Ovary (tissue), 3 donors: ENCODE data around the gene SULT2A1.

Experiments
- EP300 ChIP-seq: sonication (generic); formaldehyde crosslinking; IDR thresholded peaks from one replicate; pipeline ENCODE4 v1.6.1; 2017; ENCODE audit warnings: antibody characterized with exemption
- POLR2A ChIP-seq: fragments of 450-650 bp; IDR thresholded peaks from one replicate; pipeline ENCODE4 v1.6.1; 2017; ENCODE audit warnings: antibody characterized with exemption, mild to moderate bottlenecking, moderate library complexity
- TF ChIP-seq, protein P1 (sequence below), 3 donors: fragments of 450-650 bp in 2 of 3; fragments of 200-600 bp in 1 of 3; IDR thresholded peaks; one replicate each; pipeline versions ENCODE4 v1.5.1 to v1.8.0; 2016 to 2022; ENCODE audit warnings: antibody characterized with exemption in 3 of 3, mild to moderate bottlenecking in 1 of 3
- donor health status: DM: no; HTN: no; CAD: no.

DNA sequence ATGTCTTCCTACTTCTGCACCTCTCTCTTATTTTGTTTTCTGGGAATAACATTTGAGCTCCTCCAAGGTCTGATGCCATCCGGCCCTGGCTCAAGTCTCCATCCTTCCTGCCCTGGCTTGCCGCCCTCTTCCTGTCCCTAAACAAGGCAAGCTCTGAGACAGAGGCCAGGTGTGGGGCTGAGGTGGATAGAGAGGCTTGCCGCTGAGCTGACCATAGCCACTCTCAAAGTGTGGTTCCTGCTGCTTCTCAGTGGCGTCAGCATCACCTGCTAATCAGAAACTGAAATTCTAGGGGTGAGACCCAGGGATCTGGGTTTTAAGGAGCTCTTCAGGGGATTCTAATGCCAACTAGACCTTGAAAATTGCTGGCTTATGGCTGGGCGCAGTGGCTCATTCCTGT, 33.1 kb downstream of the SULT2A1 start:
- TF ChIP-seq, protein P1, sequence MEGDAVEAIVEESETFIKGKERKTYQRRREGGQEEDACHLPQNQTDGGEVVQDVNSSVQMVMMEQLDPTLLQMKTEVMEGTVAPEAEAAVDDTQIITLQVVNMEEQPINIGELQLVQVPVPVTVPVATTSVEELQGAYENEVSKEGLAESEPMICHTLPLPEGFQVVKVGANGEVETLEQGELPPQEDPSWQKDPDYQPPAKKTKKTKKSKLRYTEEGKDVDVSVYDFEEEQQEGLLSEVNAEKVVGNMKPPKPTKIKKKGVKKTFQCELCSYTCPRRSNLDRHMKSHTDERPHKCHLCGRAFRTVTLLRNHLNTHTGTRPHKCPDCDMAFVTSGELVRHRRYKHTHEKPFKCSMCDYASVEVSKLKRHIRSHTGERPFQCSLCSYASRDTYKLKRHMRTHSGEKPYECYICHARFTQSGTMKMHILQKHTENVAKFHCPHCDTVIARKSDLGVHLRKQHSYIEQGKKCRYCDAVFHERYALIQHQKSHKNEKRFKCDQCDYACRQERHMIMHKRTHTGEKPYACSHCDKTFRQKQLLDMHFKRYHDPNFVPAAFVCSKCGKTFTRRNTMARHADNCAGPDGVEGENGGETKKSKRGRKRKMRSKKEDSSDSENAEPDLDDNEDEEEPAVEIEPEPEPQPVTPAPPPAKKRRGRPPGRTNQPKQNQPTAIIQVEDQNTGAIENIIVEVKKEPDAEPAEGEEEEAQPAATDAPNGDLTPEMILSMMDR (IDR thresholded peaks at IDR 0.05): no peak
- TF ChIP-seq POLR2A (no peak), EP300 (no peak)
